ENCODE measurements around the gene WDR88. TPM values are rescaled to one million over a fixed set of nuclear protein-coding genes. Genes with fewer than 3 reads are reported as not detected.
"Not testable (repeated sequence)": the region's sequence is repeated elsewhere in the genome, so short reads cannot be mapped to it uniquely, and the experiment has no call there.

Gene WDR88
- total RNA-seq, 1 donor from 2014 or later: not detected

- Histone ChIP-seq H3K36me3 (ENCODE audit: control insufficient read depth, insufficient read depth, low read length) (no peaks in the 10 kb centered on the region), H3K27me3 (ENCODE audit: control insufficient read depth, insufficient read depth, low read length) (peaks cover 7% of the 10 kb centered on the region), H3K4me3 (ENCODE audit: low read depth, low read length) (no peak overlapping the region)
- DNase-seq (ENCODE audit: low read depth): no peak
- no peak for TF ChIP-seq CTCF (IDR thresholded peaks at IDR 0.05; ENCODE audit: insufficient read depth, low read length, poor library complexity, severe bottlenecking)
Measured at GRCh38 chr19:33189453-33189852, 57.5 kb downstream of the WDR88 start.

DNA sequence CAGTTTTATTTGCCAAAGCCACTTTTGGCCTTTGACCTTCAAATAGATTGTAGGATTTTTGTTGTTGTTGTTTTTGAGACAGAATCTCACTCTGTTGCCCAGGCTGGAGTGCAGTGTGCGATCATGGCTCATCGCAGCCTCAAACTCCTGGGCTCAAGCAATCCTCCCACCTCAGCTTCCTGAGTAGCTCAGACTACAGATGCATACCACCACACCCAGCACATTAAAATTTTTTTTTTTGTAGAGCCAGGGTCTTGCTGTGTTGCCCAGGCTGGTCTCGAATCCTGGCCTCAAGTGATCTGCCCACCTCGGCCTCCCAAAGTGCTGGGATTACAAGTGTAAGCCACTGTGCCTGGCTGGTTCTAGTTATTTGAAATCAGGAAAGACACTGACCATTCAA, 59.2 kb downstream of the WDR88 start:
- H3K36me3 ChIP-seq (ENCODE audit: control insufficient read depth, insufficient read depth, low read length); H3K4me3 ChIP-seq (ENCODE audit: low read depth, low read length); H3K27me3 ChIP-seq (ENCODE audit: control insufficient read depth, insufficient read depth, low read length); DNase-seq (ENCODE audit: low read depth): not testable (repeated sequence)

DNA sequence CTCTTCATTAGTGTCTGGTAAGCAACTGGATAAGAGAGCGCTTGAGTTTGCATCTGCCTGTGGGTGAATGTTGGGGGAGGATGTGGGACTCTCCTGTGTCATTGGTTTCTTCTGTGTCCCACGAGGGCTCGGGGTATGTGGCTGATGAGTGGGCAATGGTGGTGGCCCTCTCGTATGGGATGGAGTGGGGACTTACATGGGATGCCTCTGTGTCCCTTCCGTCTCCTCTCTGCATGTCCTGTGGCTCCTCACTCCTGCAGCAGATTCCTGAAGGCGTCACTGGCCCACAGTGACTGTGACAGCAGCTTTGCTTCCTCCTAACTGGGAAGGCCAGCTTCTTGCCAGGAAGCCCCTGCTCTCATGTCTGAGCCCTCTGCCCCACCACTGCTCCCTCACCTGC, 59.6 kb downstream of the WDR88 start:
- Histone ChIP-seq H3K36me3 (ENCODE audit: control insufficient read depth, insufficient read depth, low read length) (no peaks in the 10 kb centered on the region), H3K4me3 (ENCODE audit: low read depth, low read length) (no peak overlapping the region), H3K27me3 (ENCODE audit: control insufficient read depth, insufficient read depth, low read length) (peaks cover 7% of the 10 kb centered on the region)
- DNase-seq (ENCODE audit: low read depth): no peak
- no peak for TF ChIP-seq CTCF (IDR thresholded peaks at IDR 0.05; ENCODE audit: insufficient read depth, low read length, poor library complexity, severe bottlenecking)

DNA sequence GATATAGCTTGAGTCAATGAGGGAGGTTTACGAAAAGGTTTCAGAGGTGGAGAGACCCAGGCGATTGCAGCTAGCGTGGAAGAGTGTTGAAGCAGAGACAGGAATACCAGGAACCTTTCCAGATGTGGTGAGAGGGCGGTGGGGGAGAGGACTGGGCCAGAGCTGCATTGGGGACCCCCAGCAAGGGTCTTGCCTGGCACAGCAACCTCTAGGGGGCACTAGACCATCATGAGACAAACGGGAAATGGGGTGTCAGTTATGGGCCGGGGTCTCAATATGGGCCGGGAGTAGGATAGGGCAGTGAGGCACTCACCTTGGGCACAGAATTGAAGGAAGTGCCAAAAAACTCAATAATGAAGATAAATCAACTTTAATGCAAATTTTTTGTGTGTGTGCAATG, 60.1 kb downstream of the WDR88 start:
- TF ChIP-seq CTCF (IDR thresholded peaks at IDR 0.05; ENCODE audit: insufficient read depth, low read length, poor library complexity, severe bottlenecking): peak; percentile 29
- H3K36me3 ChIP-seq (ENCODE audit: control insufficient read depth, insufficient read depth, low read length): no peaks in the 10 kb centered on the region
- no peak for DNase-seq (ENCODE audit: low read depth)
- no peak overlapping the region for H3K4me3 ChIP-seq (ENCODE audit: low read depth, low read length)
- H3K27me3 ChIP-seq (ENCODE audit: control insufficient read depth, insufficient read depth, low read length): peaks cover 7% of the 10 kb centered on the region

DNA sequence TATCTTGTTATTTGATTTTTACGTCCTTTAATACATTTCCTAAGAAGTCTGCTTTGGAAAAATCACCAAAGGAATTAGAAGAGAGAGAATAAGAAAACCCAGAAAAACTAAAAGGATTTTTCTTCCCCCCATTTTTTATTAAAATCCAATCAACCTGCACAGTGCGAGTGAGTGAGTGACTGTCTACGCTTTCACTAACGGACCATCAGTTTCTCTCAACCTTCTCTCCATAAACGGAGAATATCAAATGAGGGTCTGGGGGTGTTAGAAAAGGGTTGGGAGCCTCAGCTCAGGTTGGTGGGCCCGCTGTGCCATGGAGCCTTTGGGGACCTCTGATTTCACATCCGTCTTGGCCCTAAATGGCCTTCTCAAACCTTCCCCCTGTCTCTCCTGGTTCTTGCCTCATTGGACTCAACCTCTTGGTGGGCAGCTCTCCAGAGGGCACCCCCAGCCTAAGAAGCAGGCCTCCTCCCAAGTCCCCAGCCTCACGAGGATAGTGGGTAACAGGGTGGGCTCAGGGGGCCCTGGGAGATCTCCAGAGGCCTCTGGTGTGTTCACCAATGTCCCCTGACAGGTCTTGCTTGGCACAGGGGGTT, 61.5 kb downstream of the WDR88 start:
- no peak for DNase-seq (ENCODE audit: low read depth)
- Histone ChIP-seq H3K36me3 (ENCODE audit: control insufficient read depth, insufficient read depth, low read length) (no peaks in the 10 kb centered on the region), H3K27me3 (ENCODE audit: control insufficient read depth, insufficient read depth, low read length) (peaks cover 7% of the 10 kb centered on the region), H3K4me3 (ENCODE audit: low read depth, low read length) (no peak overlapping the region)
- TF ChIP-seq CTCF (IDR thresholded peaks at IDR 0.05; ENCODE audit: insufficient read depth, low read length, poor library complexity, severe bottlenecking): no peak

- Histone ChIP-seq H3K27me3 (ENCODE audit: control insufficient read depth, insufficient read depth, low read length) (peaks cover 7% of the 10 kb centered on the region), H3K4me3 (ENCODE audit: low read depth, low read length) (peak within 1 kb of the TSS; percentile 33), H3K36me3 (ENCODE audit: control insufficient read depth, insufficient read depth, low read length) (no peaks in the 10 kb centered on the region)
- no peak for TF ChIP-seq CTCF (IDR thresholded peaks at IDR 0.05; ENCODE audit: insufficient read depth, low read length, poor library complexity, severe bottlenecking)
- no peak for DNase-seq (ENCODE audit: low read depth)
Measured at GRCh38 chr19:33193865-33194362, 62.0 kb downstream of the WDR88 start, which contains the start of gene LRP3. TSS of gene LRP3 (plus strand) at chr19:33194330. CDS start at chr19:33194786, 456 bp downstream.
